HG02642 (cell line): Measurements from ENCODE around the gene STX8.
"Not testable (repeated sequence)": the region's sequence is repeated elsewhere in the genome, so short reads cannot be mapped to it uniquely, and the experiment has no call there.

Experiments
- ATAC-seq: cut with Tn5 transposase; IDR thresholded peaks from one replicate; pipeline ENCODE4 v1.9.1; 2021; ENCODE audit warnings: mild to moderate bottlenecking; ENCODE audit not compliant: unreplicated experiment, poor library complexity

Gene STX8

GRCh38 chr17:9408868-9409829 is 166.5 kb downstream of the STX8 start:
- no peak for ATAC-seq

- no peak for ATAC-seq
These were observed 167.2 kb downstream of the STX8 start for GRCh38 chr17:9408381-9408780.

- no peak for ATAC-seq
These were observed 169.5 kb downstream of the STX8 start for GRCh38 chr17:9406046-9406606.

- ATAC-seq: no peak
These were observed 172.4 kb downstream of the STX8 start for GRCh38 chr17:9403257-9403656.

GRCh38 chr17:9402590-9403199 is 172.9 kb downstream of the STX8 start:
- no peak for ATAC-seq

- no peak for ATAC-seq
These were observed 174.2 kb downstream of the STX8 start for GRCh38 chr17:9401434-9401833.

GRCh38 chr17:9389111-9389527 is 186.5 kb downstream of the STX8 start:
- peak; percentile 78 for ATAC-seq

GRCh38 chr17:9386401-9386800 is 189.2 kb downstream of the STX8 start:
- no peak for ATAC-seq

GRCh38 chr17:9383826-9384225 is 191.8 kb downstream of the STX8 start:
- no peak for ATAC-seq

- no peak for ATAC-seq
These were observed 193.0 kb downstream of the STX8 start for GRCh38 chr17:9382626-9383025.

- no peak for ATAC-seq
These were observed 194.6 kb downstream of the STX8 start for GRCh38 chr17:9381068-9381467.

GRCh38 chr17:9380361-9380760 is 195.3 kb downstream of the STX8 start:
- ATAC-seq: no peak

GRCh38 chr17:9376177-9376576 is 199.4 kb downstream of the STX8 start:
- not testable (repeated sequence) for ATAC-seq

GRCh38 chr17:9371019-9371418 is 204.6 kb downstream of the STX8 start:
- ATAC-seq: no peak

GRCh38 chr17:9370467-9370866 is 205.2 kb downstream of the STX8 start:
- ATAC-seq: no peak

GRCh38 chr17:9368631-9369030 is 207.0 kb downstream of the STX8 start:
- no peak for ATAC-seq

- no peak for ATAC-seq
These were observed 208.5 kb downstream of the STX8 start for GRCh38 chr17:9367156-9367555.

GRCh38 chr17:9364837-9365430 is 210.7 kb downstream of the STX8 start:
- ATAC-seq: no peak

GRCh38 chr17:9363440-9364350 is 211.9 kb downstream of the STX8 start:
- ATAC-seq: no peak
